Fibroblast of mammary gland (primary cell): ENCODE data around the gene C4orf33.
A peak's percentile ranks its signal among the peaks of the same experiment; 100 is the strongest.

Source experiments
- DNase-seq: peaks from one replicate; pipeline ENCODE4 v3.0.0-alpha.2; 2010; ENCODE audit warnings: low read depth
- H3K4me3 ChIP-seq: 2 replicates; pipeline ENCODE4 v1.5.1; 2011; ENCODE audit warnings: low read depth, mild to moderate bottlenecking, low read length, moderate library complexity; ENCODE audit not compliant: control insufficient read depth
- CTCF ChIP-seq: conservative IDR thresholded peaks from 2 replicates; pipeline ENCODE4 v1.5.1; 2011; ENCODE audit warnings: low read depth, low read length, inconsistent platforms; ENCODE audit not compliant: control insufficient read depth, insufficient read depth

The C4orf33 gene

GRCh38 chr4:129080129-129080528 is 15.8 kb upstream of the C4orf33 start:
- TF ChIP-seq CTCF, result no peak
- no peak for DNase-seq

GRCh38 chr4:129082302-129082701 is 13.7 kb upstream of the C4orf33 start:
- TF ChIP-seq CTCF, result no peak
- H3K4me3 ChIP-seq, result no peak overlapping the region

More at GRCh38 chr4:129080129-129080528, 15.8 kb upstream of the C4orf33 start:
- no peak overlapping the region for H3K4me3 ChIP-seq

GRCh38 chr4:129085472-129085871 is 10.5 kb upstream of the C4orf33 start:
- no peak for TF ChIP-seq CTCF
- H3K4me3 ChIP-seq, result no peak overlapping the region
- DNase-seq, result no peak

More at GRCh38 chr4:129082302-129082701, 13.7 kb upstream of the C4orf33 start:
- DNase-seq, result no peak

- no peak for TF ChIP-seq CTCF
- no peak overlapping the region for H3K4me3 ChIP-seq
- no peak for DNase-seq
Observed at GRCh38 chr4:129087516-129087915, 8.4 kb upstream of the C4orf33 start.

- H3K4me3 ChIP-seq, result peak overlapping the region; percentile 94
- DNase-seq, result peak; percentile 30
- TF ChIP-seq CTCF, result no peak
Observed at GRCh38 chr4:129092631-129093190, 3.2 kb upstream of the C4orf33 start.

- H3K4me3 ChIP-seq, result peak within 1 kb of the TSS; percentile 94
- DNase-seq, result peak; percentile 99
- TF ChIP-seq CTCF, result no peak
Observed at GRCh38 chr4:129093191-129093920, 2.6 kb upstream of the C4orf33 start, which contains the start of gene SCLT1. Gene SCLT1 (minus strand): TSS chr4:129093539. CDS start chr4:129093103, 436 bp downstream.
